IMR-90 (cell line): ENCODE measurements around the gene LMBR1L. TPM values are rescaled to one million over a fixed set of nuclear protein-coding genes. Genes with fewer than 3 reads are reported as not detected.

ENCODE experiments used
- ATAC-seq: fragments of 200-7000 bp; cut with Tn5 transposase; 2 replicates; pipeline ENCODE4 v1.9.1; 2020; ENCODE audit warnings: low read depth, mild to moderate bottlenecking, moderate library complexity
- BruUV-seq: library from RNA; stranded (reverse); fragments of 400-500 nt; replicated peaks from 2 replicates; lab custom pipeline; 2021; lab: Mats Ljungman, UMichigan
- CTCF ChIA-PET: fragments of 300-600 bp; formaldehyde crosslinking; extraction: SDS; loops from one replicate; lab custom pipeline; 2021; ENCODE audit warnings: antibody characterized with exemption; lab: Yijun Ruan, JAX
- POLR2A ChIA-PET: fragments of 300-600 bp; sonication (Branson Sonifier 250); formaldehyde crosslinking; loops from one replicate; lab custom pipeline; 2022; ENCODE audit warnings: antibody characterized with exemption; ENCODE audit not compliant: unreplicated experiment; lab: Charles Lee
- DNase-seq: peaks from one replicate; pipeline ENCODE4 v3.0.0; 2013
- H2AFZ ChIP-seq: replicated peaks from 2 replicates; pipeline ENCODE3; 2013; ENCODE audit warnings: low read length, mild to moderate bottlenecking; ENCODE audit not compliant: poor library complexity
- H2AK5ac ChIP-seq: 2 replicates; pipeline ENCODE4 v1.6.1; 2013; ENCODE audit warnings: low read depth, low read length, inconsistent platforms
- H2AK9ac ChIP-seq: replicated peaks from 2 replicates; pipeline ENCODE3; 2013; ENCODE audit warnings: mild to moderate bottlenecking, low read depth, low read length, moderate library complexity; ENCODE audit not compliant: poor library complexity
- H2BK120ac ChIP-seq: 2 replicates; pipeline ENCODE4 v1.6.1; 2013; ENCODE audit warnings: low read depth, low read length, inconsistent platforms
- H2BK15ac ChIP-seq: 3 replicates; pipeline ENCODE4 v1.6.1; 2013; ENCODE audit warnings: low read depth, low read length, inconsistent platforms
- H2BK20ac ChIP-seq: 2 replicates; pipeline ENCODE4 v1.6.1; 2013; ENCODE audit warnings: low read depth, mild to moderate bottlenecking, inconsistent platforms, low read length, moderate library complexity
- H2BK5ac ChIP-seq: 2 replicates; pipeline ENCODE4 v1.6.1; 2013; ENCODE audit warnings: mild to moderate bottlenecking, low read depth, low read length, inconsistent platforms; ENCODE audit not compliant: poor library complexity, severe bottlenecking
- H3K14ac ChIP-seq: replicated peaks from 2 replicates; pipeline ENCODE4 v1.6.1; 2013; ENCODE audit warnings: low read depth, low read length, inconsistent platforms
- H3K18ac ChIP-seq: 2 replicates; pipeline ENCODE4 v1.6.1; 2013; ENCODE audit warnings: low read depth, low read length, control low read depth
- H3K23ac ChIP-seq: 2 replicates; pipeline ENCODE4 v1.6.1; 2013; ENCODE audit warnings: low read depth, low read length, inconsistent platforms
- H3K27ac ChIP-seq: 2 replicates; pipeline ENCODE4 v1.5.1; 2013; ENCODE audit warnings: mild to moderate bottlenecking, control low read depth, low read length; ENCODE audit not compliant: insufficient read depth
- H3K27me3 ChIP-seq: 2 replicates; pipeline ENCODE4 v1.6.1; 2013; ENCODE audit warnings: low read length; ENCODE audit not compliant: control insufficient read depth, insufficient read depth
- H3K36me3 ChIP-seq: 2 replicates; pipeline ENCODE4 v1.6.1; 2013; ENCODE audit warnings: low read length, mixed read lengths; ENCODE audit not compliant: control insufficient read depth, insufficient read depth
- H3K4ac ChIP-seq: 2 replicates; pipeline ENCODE4 v1.6.1; 2013; ENCODE audit warnings: low read depth, low read length, inconsistent platforms
- H3K4me1 ChIP-seq: 2 replicates; pipeline ENCODE4 v1.6.1; 2013; ENCODE audit warnings: low read length, mixed read lengths; ENCODE audit not compliant: control insufficient read depth, insufficient read depth
- H3K4me2 ChIP-seq: 2 replicates; pipeline ENCODE4 v1.6.1; 2013; ENCODE audit warnings: low read depth, mild to moderate bottlenecking, control low read depth, low read length, moderate library complexity
- H3K4me3 ChIP-seq: 2 replicates; pipeline ENCODE4 v1.5.1; 2013; ENCODE audit warnings: low read depth, mild to moderate bottlenecking, control low read depth, low read length, moderate library complexity; ENCODE audit not compliant: insufficient read depth
- H3K56ac ChIP-seq: 2 replicates; pipeline ENCODE4 v1.6.1; 2013; ENCODE audit warnings: low read length, inconsistent platforms; ENCODE audit not compliant: insufficient read depth; ENCODE audit errors: extremely low read depth
- H3K79me1 ChIP-seq, 2 experiments: 2 replicates each; pipeline ENCODE4 v1.6.1; 2013; ENCODE audit warnings: low read length in 2 of 2, inconsistent platforms in 1 of 2, low read depth in 1 of 2
- H3K9ac ChIP-seq: 2 replicates; pipeline ENCODE4 v1.6.1; 2013; ENCODE audit warnings: low read depth, low read length, control low read depth
- H3K9me1 ChIP-seq: 2 replicates; pipeline ENCODE4 v1.6.1; 2013; ENCODE audit warnings: low read length, inconsistent platforms; ENCODE audit not compliant: insufficient read depth
- H3K9me3 ChIP-seq: 2 replicates; pipeline ENCODE4 v1.6.1; 2013; ENCODE audit warnings: low read length; ENCODE audit not compliant: control insufficient read depth, insufficient read depth
- H4K20me1 ChIP-seq: 2 replicates; pipeline ENCODE4 v1.6.1; 2013; ENCODE audit warnings: low read length, inconsistent platforms; ENCODE audit not compliant: insufficient read depth
- H4K5ac ChIP-seq: 2 replicates; pipeline ENCODE4 v1.6.1; 2013; ENCODE audit warnings: mild to moderate bottlenecking, low read depth, low read length, control low read depth
- H4K8ac ChIP-seq, 2 experiments: 2 replicates each; pipeline ENCODE4 v1.6.1; 2013; ENCODE audit warnings: low read depth in 2 of 2, low read length in 2 of 2, control low read depth in 1 of 2, inconsistent platforms in 1 of 2
- H4K91ac ChIP-seq: 2 replicates; pipeline ENCODE4 v1.6.1; 2013; ENCODE audit warnings: low read depth, low read length, inconsistent platforms; ENCODE audit not compliant: insufficient read depth
- BHLHE40 ChIP-seq: fragments of 150-350 bp; IDR thresholded peaks from 2 replicates; pipeline ENCODE4 v1.6.1; 2016; ENCODE audit warnings: mild to moderate bottlenecking, low read depth, low read length
- WGBS, 2 experiments: methylation state at CpG; one replicate each; pipeline versions ENCODE4 v1.1.5 to v1.1.7; 2013; ENCODE audit warnings: missing lambda C conversion rate in 2 of 2; ENCODE audit not compliant: insufficient read length in 1 of 2; ENCODE audit errors: extremely low coverage in 2 of 2; 5-methylcytosine and 5-hydroxymethylcytosine counted together
- dilution Hi-C: fragments of 300-500 bp; cut with HindIII; formaldehyde crosslinking; loops from one replicate; pipeline ENCODE4 v1.14.3; 2018; ENCODE audit warnings: low sequenced_read_pairs; ENCODE audit not compliant: unreplicated experiment
- in situ Hi-C: fragments of 300-500 bp; cut with MboI; formaldehyde crosslinking; loops from 3 replicates; pipeline ENCODE4 v1.14.3; 2019; ENCODE audit warnings: low sequenced_read_pairs, inconsistent platforms, mixed read lengths
- intact Hi-C: fragments of 100-400 bp; cut with micrococcal nuclease; formaldehyde crosslinking; loops from 2 replicates; pipeline ENCODE4 v1.10.0; 2022
- polyA plus RNA-seq, 3 experiments: library from polyadenylated mRNA; depleted of rRNA; stranded (reverse); fragments of >200 nt; gene quantifications; 2 replicates each; pipeline ENCODE4 v1.2.3, GENCODE V29; 2012; ENCODE audit warnings: low replicate concordance in 1 of 3
- total RNA-seq: library from RNA; depleted of rRNA; stranded (reverse); fragments of >200 nt; gene quantifications from 2 replicates; pipeline ENCODE4 v1.2.3, GENCODE V29; 2012
- TF ChIP-seq, protein P1 (sequence below): conservative IDR thresholded peaks from 2 replicates; pipeline ENCODE4 v1.5.1; 2012; ENCODE audit warnings: mild to moderate bottlenecking, low read depth, low read length, improper control_type of control experiment
- TF ChIP-seq, protein P2 (sequence below): fragments of 150-350 bp; IDR thresholded peaks from 2 replicates; pipeline ENCODE4 v1.6.1; 2017; ENCODE audit warnings: mild to moderate bottlenecking, antibody characterized with exemption, low read length, low read depth

LMBR1L gene
- total and polyA plus RNA-seq, 2 of the 4 experiments (the other 2 are of a cell fraction) = 33.0 to 44.6 TPM

DNA sequence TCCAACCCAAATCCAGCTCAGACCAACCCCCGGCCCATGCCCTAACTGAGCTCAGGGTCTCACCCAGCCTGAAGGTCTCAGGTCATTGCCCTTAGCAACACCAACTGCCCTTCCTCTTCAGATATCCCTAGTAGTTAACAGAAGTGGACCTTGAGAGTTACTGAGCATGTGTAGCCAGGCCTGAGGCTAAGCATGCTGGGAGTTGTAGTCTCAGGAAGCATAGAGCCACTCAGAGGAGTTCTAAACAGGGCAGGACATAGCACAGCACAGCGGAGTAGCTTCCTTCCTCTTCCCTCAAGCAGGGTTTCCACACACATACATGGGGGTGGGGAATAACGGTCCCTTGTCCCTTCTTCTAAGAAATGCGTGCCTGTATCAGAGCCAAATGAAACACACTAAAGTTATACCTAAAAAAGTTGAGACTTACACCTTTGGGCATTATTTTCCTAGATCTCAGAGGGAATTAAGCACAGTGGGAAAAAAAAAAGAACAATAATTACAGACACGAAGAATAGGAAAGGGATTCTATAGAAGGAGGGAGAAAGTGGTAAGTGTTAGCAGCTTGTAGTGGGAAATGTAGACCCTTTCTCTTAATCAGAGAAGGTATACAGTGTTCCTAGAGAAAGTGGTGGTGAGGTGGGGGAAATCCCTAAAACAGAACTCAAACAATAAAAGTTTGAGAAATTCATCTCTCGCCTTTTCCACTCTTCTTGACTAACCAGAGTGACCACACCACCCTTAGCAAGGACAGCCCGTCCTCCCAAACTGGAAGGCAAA, 54.5 kb downstream of the LMBR1L start:
- Histone ChIP-seq H2AFZ (peak overlapping the region; percentile 59), H3K27me3 (no peaks in the 10 kb centered on the region), H2BK120ac (no peak overlapping the region), H4K20me1 (peaks cover 82% of the 10 kb centered on the region), H3K27ac (no peak overlapping the region), H4K91ac (no peak overlapping the region), H3K14ac (no peak overlapping the region), H4K5ac (no peak overlapping the region), H4K8ac (no peak overlapping the region), H3K4ac (no peak overlapping the region), H3K9me3 (no peaks in the 10 kb centered on the region), H2BK5ac (no peak overlapping the region), H3K36me3 (peaks cover 40% of the 10 kb centered on the region), H3K9ac (no peak overlapping the region), H3K4me1 (peaks cover 7% of the 10 kb centered on the region), H2BK15ac (no peak overlapping the region), H3K18ac (no peak overlapping the region), H3K79me1 (peaks cover 14 to 78% of the 10 kb centered on the region in 2 experiments; a peak in 3 of 4 replicates), H3K4me3 (no peak overlapping the region), H2BK20ac (no peak overlapping the region), H2AK9ac (no peak overlapping the region), H3K23ac (peak overlapping the region; percentile 71; the same call in 1 of the 2 replicates), H2AK5ac (no peak overlapping the region), H3K4me2 (peak overlapping the region; percentile 97), H3K56ac (no peak overlapping the region), H3K9me1 (peaks cover 24% of the 10 kb centered on the region)
- no TSS peak for BruUV-seq
- TF ChIP-seq BHLHE40 = no peak
- TF ChIP-seq, protein P1, sequence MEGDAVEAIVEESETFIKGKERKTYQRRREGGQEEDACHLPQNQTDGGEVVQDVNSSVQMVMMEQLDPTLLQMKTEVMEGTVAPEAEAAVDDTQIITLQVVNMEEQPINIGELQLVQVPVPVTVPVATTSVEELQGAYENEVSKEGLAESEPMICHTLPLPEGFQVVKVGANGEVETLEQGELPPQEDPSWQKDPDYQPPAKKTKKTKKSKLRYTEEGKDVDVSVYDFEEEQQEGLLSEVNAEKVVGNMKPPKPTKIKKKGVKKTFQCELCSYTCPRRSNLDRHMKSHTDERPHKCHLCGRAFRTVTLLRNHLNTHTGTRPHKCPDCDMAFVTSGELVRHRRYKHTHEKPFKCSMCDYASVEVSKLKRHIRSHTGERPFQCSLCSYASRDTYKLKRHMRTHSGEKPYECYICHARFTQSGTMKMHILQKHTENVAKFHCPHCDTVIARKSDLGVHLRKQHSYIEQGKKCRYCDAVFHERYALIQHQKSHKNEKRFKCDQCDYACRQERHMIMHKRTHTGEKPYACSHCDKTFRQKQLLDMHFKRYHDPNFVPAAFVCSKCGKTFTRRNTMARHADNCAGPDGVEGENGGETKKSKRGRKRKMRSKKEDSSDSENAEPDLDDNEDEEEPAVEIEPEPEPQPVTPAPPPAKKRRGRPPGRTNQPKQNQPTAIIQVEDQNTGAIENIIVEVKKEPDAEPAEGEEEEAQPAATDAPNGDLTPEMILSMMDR = no peak
- TF ChIP-seq, protein P2, sequence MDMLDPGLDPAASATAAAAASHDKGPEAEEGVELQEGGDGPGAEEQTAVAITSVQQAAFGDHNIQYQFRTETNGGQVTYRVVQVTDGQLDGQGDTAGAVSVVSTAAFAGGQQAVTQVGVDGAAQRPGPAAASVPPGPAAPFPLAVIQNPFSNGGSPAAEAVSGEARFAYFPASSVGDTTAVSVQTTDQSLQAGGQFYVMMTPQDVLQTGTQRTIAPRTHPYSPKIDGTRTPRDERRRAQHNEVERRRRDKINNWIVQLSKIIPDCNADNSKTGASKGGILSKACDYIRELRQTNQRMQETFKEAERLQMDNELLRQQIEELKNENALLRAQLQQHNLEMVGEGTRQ = no peak
- DNase-seq (peak; percentile 82), ATAC-seq (peak; percentile 36)
- dilution Hi-C loops = no loop called here
- in situ Hi-C loops = no loop called here
- ChIA-PET POLR2A (interaction anchor here (0.6 kb wide), 1 partner anchor 1630 kb away, joined by 3 read pairs; no protein-coding TSS in a partner anchor), CTCF (no interaction called here)
- intact Hi-C loops = no loop called here
- WGBS, 2 experiments = 86% methylated on average over 1 of the region's 7 CpGs; no CpG with 5 or more reads in 1 of the 2 experiments
